H9 (cell line): ENCODE measurements around the gene SMIM28. TPM values are rescaled to one million over a fixed set of nuclear protein-coding genes. Genes with fewer than 3 reads are reported as not detected.

ENCODE experiments used
- DNase-seq: peaks from one replicate; pipeline ENCODE4 v3.0.0-alpha.2; 2017
- H2AFZ ChIP-seq: one replicate; pipeline ENCODE4 v1.6.1; 2013; ENCODE audit warnings: mild to moderate bottlenecking, low read length, control low read depth, moderate library complexity
- H2AK5ac ChIP-seq: 2 replicates; pipeline ENCODE4 v1.6.1; 2013; ENCODE audit warnings: low read length, control low read depth, mixed read lengths; ENCODE audit not compliant: insufficient read length
- H2BK120ac ChIP-seq: one replicate; pipeline ENCODE4 v1.6.1; 2013; ENCODE audit warnings: low read depth, mild to moderate bottlenecking, low read length, control low read depth, inconsistent platforms; ENCODE audit not compliant: poor library complexity, severe bottlenecking
- H2BK12ac ChIP-seq: 2 replicates; pipeline ENCODE4 v1.6.1; 2013; ENCODE audit warnings: low read length, control low read depth, mixed read lengths, low read depth; ENCODE audit not compliant: insufficient read length
- H2BK15ac ChIP-seq: 2 replicates; pipeline ENCODE4 v1.6.1; 2013; ENCODE audit warnings: low read depth, low read length, control low read depth
- H2BK20ac ChIP-seq: one replicate; pipeline ENCODE4 v1.6.1; 2013; ENCODE audit warnings: low read depth, mild to moderate bottlenecking, low read length, control low read depth, inconsistent platforms; ENCODE audit not compliant: poor library complexity, severe bottlenecking
- H2BK5ac ChIP-seq: 2 replicates; pipeline ENCODE4 v1.6.1; 2013; ENCODE audit warnings: low read length, control low read depth, mixed read lengths; ENCODE audit not compliant: insufficient read length
- H3K14ac ChIP-seq: 2 replicates; pipeline ENCODE4 v1.6.1; 2013; ENCODE audit warnings: low read length, control low read depth; ENCODE audit not compliant: insufficient read depth
- H3K18ac ChIP-seq: 2 replicates; pipeline ENCODE4 v1.6.1; 2013; ENCODE audit warnings: low read depth, mild to moderate bottlenecking, mixed read lengths, low read length, control low read depth; ENCODE audit not compliant: insufficient read length
- H3K23ac ChIP-seq: 2 replicates; pipeline ENCODE4 v1.6.1; 2013; ENCODE audit warnings: low read length, control low read depth, mixed read lengths, low read depth; ENCODE audit not compliant: insufficient read length
- H3K23me2 ChIP-seq: 2 replicates; pipeline ENCODE4 v1.6.1; 2013; ENCODE audit warnings: low read depth, mild to moderate bottlenecking, mixed read lengths, low read length, control low read depth; ENCODE audit not compliant: insufficient read length, poor library complexity, severe bottlenecking
- H3K27ac ChIP-seq: 2 replicates; pipeline ENCODE4 v1.5.1; 2013; ENCODE audit warnings: low read length, control low read depth, mixed read lengths, low read depth; ENCODE audit not compliant: insufficient read length
- H3K27me3 ChIP-seq: 2 replicates; pipeline ENCODE4 v1.6.1; 2013; ENCODE audit warnings: low read length, control low read depth, inconsistent platforms; ENCODE audit not compliant: insufficient read depth
- H3K4ac ChIP-seq: 2 replicates; pipeline ENCODE4 v1.6.1; 2013; ENCODE audit warnings: low read depth, mild to moderate bottlenecking, control low read depth, inconsistent platforms, low read length, moderate library complexity
- H3K4me1 ChIP-seq: 2 replicates; pipeline ENCODE4 v1.6.1; 2013; ENCODE audit warnings: low read length, control low read depth, inconsistent platforms; ENCODE audit not compliant: insufficient read depth
- H3K4me2 ChIP-seq: 2 replicates; pipeline ENCODE4 v1.6.1; 2013; ENCODE audit warnings: low read length, control low read depth, mixed read lengths; ENCODE audit not compliant: insufficient read length, insufficient read depth
- H3K56ac ChIP-seq: 2 replicates; pipeline ENCODE4 v1.6.1; 2013; ENCODE audit warnings: low read depth, mild to moderate bottlenecking, mixed read lengths, low read length, control low read depth; ENCODE audit not compliant: insufficient read length
- H3K79me1 ChIP-seq: 2 replicates; pipeline ENCODE4 v1.6.1; 2013; ENCODE audit warnings: low read depth, mild to moderate bottlenecking, moderate library complexity, low read length, control low read depth, inconsistent platforms; ENCODE audit not compliant: insufficient read depth, poor library complexity, severe bottlenecking
- H3K79me2 ChIP-seq: 2 replicates; pipeline ENCODE4 v1.6.1; 2013; ENCODE audit warnings: low read length, control low read depth, inconsistent platforms; ENCODE audit not compliant: insufficient read depth
- H3K9ac ChIP-seq: 2 replicates; pipeline ENCODE4 v1.6.1; 2013; ENCODE audit warnings: low read length, control low read depth, mixed read lengths; ENCODE audit not compliant: insufficient read length; ENCODE audit errors: extremely low read depth
- H3K9me3 ChIP-seq: one replicate; pipeline ENCODE4 v1.6.1; 2013; ENCODE audit warnings: low read depth, low read length, inconsistent platforms; ENCODE audit not compliant: control insufficient read depth
- H3T11ph ChIP-seq: one replicate; pipeline ENCODE4 v1.6.1; 2013; ENCODE audit warnings: mild to moderate bottlenecking, low read length, control low read depth, inconsistent platforms
- H4K20me1 ChIP-seq: one replicate; pipeline ENCODE4 v1.6.1; 2013; ENCODE audit not compliant: control insufficient read depth, insufficient read length, insufficient read depth
- H4K5ac ChIP-seq: 2 replicates; pipeline ENCODE4 v1.6.1; 2013; ENCODE audit warnings: low read depth, mild to moderate bottlenecking, mixed read lengths, low read length, control low read depth; ENCODE audit not compliant: insufficient read length
- H4K8ac ChIP-seq: replicated peaks from 2 replicates; pipeline ENCODE4 v1.6.1; 2013; ENCODE audit warnings: low read length, control low read depth, mixed read lengths, low read depth; ENCODE audit not compliant: insufficient read length
- H4K91ac ChIP-seq: 2 replicates; pipeline ENCODE4 v1.6.1; 2013; ENCODE audit warnings: low read depth, mild to moderate bottlenecking, moderate library complexity, mixed read lengths, low read length, control low read depth; ENCODE audit not compliant: insufficient read length
- H3K27ac Mint-ChIP-seq, 3 experiments: 2 replicates in 2 of 3; 3 replicates in 1 of 3; pipeline ENCODE4 v1.8.0; 2020 to 2021; ENCODE audit warnings: mixed read lengths in 3 of 3, mild to moderate bottlenecking in 1 of 3, moderate library complexity in 1 of 3
- H3K27me3 Mint-ChIP-seq: 2 replicates; pipeline ENCODE4 v1.8.0; 2021; ENCODE audit warnings: low read depth, mild to moderate bottlenecking, moderate library complexity, mixed read lengths
- H3K36me3 Mint-ChIP-seq, 3 experiments: 2 replicates in 2 of 3; 3 replicates in 1 of 3; pipeline ENCODE4 v1.8.0; 2020 to 2021; ENCODE audit warnings: low read depth in 3 of 3, mixed read lengths in 3 of 3; ENCODE audit not compliant: insufficient read depth in 1 of 3
- H3K4me1 Mint-ChIP-seq, 2 experiments: 2 replicates each; pipeline ENCODE4 v1.8.0; 2020; ENCODE audit warnings: mixed read lengths in 2 of 2
- H3K4me3 Mint-ChIP-seq, 2 experiments: 2 replicates in 1 of 2; 3 replicates in 1 of 2; pipeline ENCODE4 v1.8.0; 2020 to 2021; ENCODE audit warnings: mild to moderate bottlenecking in 2 of 2, mixed read lengths in 2 of 2, moderate library complexity in 1 of 2
- H3K9me3 Mint-ChIP-seq, 2 experiments: 2 replicates in 1 of 2; 3 replicates in 1 of 2; pipeline ENCODE4 v1.8.0; 2020; ENCODE audit warnings: mild to moderate bottlenecking in 2 of 2, mixed read lengths in 2 of 2, moderate library complexity in 1 of 2
- WGBS: extraction: QIAGEN DNeasy Blood & Tissue Kit; methylation state at CpG from one replicate; pipeline ENCODE4 v1.1.7; 2013; ENCODE audit warnings: missing lambda C conversion rate, low lambda C conversion rate, mixed read lengths; ENCODE audit not compliant: insufficient read length; ENCODE audit errors: extremely low coverage; 5-methylcytosine and 5-hydroxymethylcytosine counted together
- total RNA-seq: library from RNA; stranded (reverse); gene quantifications from 2 replicates; pipeline ENCODE4 v1.2.1, GENCODE V29; 2021
- TF ChIP-seq, protein P1 (sequence below): fragments of 200-600 bp; sonication (generic); conservative IDR thresholded peaks from 3 replicates; pipeline ENCODE4 v1.8.0; 2021; ENCODE audit warnings: antibody characterized with exemption, mild to moderate bottlenecking

SMIM28 gene
- total RNA-seq, 1 experiment from 2014 or later: not detected

DNA sequence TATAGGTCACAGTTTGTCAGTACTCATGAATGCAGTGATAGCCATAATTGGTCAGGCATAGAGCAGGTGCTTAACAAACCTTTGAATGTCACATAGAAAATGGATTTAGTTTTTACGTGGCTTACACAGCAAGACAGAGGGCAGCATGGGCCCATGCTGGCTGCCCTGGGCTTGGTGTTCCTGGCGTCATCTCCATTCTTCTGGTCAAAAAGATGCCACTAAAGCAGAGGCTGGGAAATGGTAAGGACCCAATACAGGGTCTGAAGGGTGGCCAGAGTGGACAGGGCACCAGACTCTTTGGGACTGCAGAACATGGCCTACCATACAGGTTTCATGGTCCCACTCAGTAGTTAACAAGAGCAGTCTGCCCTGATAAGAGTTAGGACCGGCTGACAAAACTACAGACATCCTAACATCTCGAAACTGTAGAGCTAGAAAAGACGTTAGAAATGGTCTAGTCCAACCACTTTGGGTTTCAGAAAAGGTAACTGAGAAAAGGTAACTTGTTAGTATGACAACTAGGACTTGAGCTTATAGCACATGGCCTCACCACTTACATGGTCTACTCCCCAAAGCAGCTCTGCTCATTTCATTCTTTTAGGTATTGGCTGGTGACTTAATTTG lies 48.9 kb downstream of the SMIM28 start:
- TF ChIP-seq, protein P1, sequence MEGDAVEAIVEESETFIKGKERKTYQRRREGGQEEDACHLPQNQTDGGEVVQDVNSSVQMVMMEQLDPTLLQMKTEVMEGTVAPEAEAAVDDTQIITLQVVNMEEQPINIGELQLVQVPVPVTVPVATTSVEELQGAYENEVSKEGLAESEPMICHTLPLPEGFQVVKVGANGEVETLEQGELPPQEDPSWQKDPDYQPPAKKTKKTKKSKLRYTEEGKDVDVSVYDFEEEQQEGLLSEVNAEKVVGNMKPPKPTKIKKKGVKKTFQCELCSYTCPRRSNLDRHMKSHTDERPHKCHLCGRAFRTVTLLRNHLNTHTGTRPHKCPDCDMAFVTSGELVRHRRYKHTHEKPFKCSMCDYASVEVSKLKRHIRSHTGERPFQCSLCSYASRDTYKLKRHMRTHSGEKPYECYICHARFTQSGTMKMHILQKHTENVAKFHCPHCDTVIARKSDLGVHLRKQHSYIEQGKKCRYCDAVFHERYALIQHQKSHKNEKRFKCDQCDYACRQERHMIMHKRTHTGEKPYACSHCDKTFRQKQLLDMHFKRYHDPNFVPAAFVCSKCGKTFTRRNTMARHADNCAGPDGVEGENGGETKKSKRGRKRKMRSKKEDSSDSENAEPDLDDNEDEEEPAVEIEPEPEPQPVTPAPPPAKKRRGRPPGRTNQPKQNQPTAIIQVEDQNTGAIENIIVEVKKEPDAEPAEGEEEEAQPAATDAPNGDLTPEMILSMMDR: no peak
- WGBS: no CpG with 5 or more reads among the region's 5 CpGs
- Histone ChIP-seq H2AFZ (no peak overlapping the region), H3K4me1 (no peaks in the 10 kb centered on the region), H4K91ac (no peak overlapping the region), H2BK12ac (no peak overlapping the region), H2BK5ac (no peak overlapping the region), H2BK15ac (no peak overlapping the region), H3K79me2 (no peaks in the 10 kb centered on the region), H3K4me2 (no peak overlapping the region), H4K5ac (no peak overlapping the region), H2BK120ac (no peak overlapping the region), H3K56ac (no peak overlapping the region), H4K20me1 (no peaks in the 10 kb centered on the region), H3T11ph (no peak overlapping the region), H3K23me2 (no peaks in the 10 kb centered on the region), H3K23ac (no peak overlapping the region), H3K18ac (no peak overlapping the region), H3K14ac (no peak overlapping the region), H3K9me3 (no peaks in the 10 kb centered on the region), H3K4ac (no peak overlapping the region), H2AK5ac (no peak overlapping the region), H3K27me3 (no peaks in the 10 kb centered on the region), H3K9ac (no peak overlapping the region), H3K27ac (no peak overlapping the region), H3K79me1 (no peaks in the 10 kb centered on the region), H2BK20ac (no peak overlapping the region), H4K8ac (no peak overlapping the region)
- H3K9me3 Mint-ChIP-seq: no peaks in the 10 kb centered on the region
- no peak overlapping the region for H3K4me3 Mint-ChIP-seq
- H3K27ac Mint-ChIP-seq: peak overlapping the region in 1 of 3 experiments; percentile 12; a peak in 1 of 7 replicates
- DNase-seq: no peak
- H3K36me3 Mint-ChIP-seq: peaks cover 4 to 18% (median 9%) of the 10 kb centered on the region in 3 experiments; a peak in 6 of 7 replicates
- H3K4me1 Mint-ChIP-seq: peaks cover 6 to 9% of the 10 kb centered on the region in 2 experiments; a peak in 3 of 4 replicates
- no peaks in the 10 kb centered on the region for H3K27me3 Mint-ChIP-seq
